CD4-positive, alpha-beta T cell treated with Interleukin-15 for 1 hour (primary cell): Measurements from ENCODE around the gene PLA2G4B.

Experiments
- DNase-seq: peaks from one replicate; pipeline ENCODE4 v3.0.0-alpha.2; 2020

PLA2G4B gene

GRCh38 chr15:41809121-41809520, 29.5 kb upstream of the PLA2G4B start:
- DNase-seq: no peak

GRCh38 chr15:41809526-41810220, 29.0 kb upstream of the PLA2G4B start:
- DNase-seq: no peak

GRCh38 chr15:41810651-41811431, 27.8 kb upstream of the PLA2G4B start:
- no peak for DNase-seq

GRCh38 chr15:41811432-41812195, 27.0 kb upstream of the PLA2G4B start:
- DNase-seq: peak; percentile 74

GRCh38 chr15:41812820-41813375, 25.7 kb upstream of the PLA2G4B start:
- DNase-seq: no peak

- DNase-seq: no peak
Measured at GRCh38 chr15:41813426-41813825, 25.2 kb upstream of the PLA2G4B start.

- DNase-seq: no peak
Measured at GRCh38 chr15:41814534-41814933, 24.1 kb upstream of the PLA2G4B start.

GRCh38 chr15:41816788-41817187, 21.9 kb upstream of the PLA2G4B start:
- no peak for DNase-seq

GRCh38 chr15:41817327-41817726, 21.3 kb upstream of the PLA2G4B start:
- DNase-seq: no peak

GRCh38 chr15:41817781-41818180, 20.9 kb upstream of the PLA2G4B start:
- DNase-seq: no peak

GRCh38 chr15:41819455-41820050, 19.1 kb upstream of the PLA2G4B start:
- DNase-seq: no peak

- no peak for DNase-seq
Measured at GRCh38 chr15:41820791-41821423, 17.7 kb upstream of the PLA2G4B start.

GRCh38 chr15:41821831-41822230, 16.8 kb upstream of the PLA2G4B start:
- DNase-seq: no peak

- no peak for DNase-seq
Measured at GRCh38 chr15:41822471-41822870, 16.2 kb upstream of the PLA2G4B start.

GRCh38 chr15:41822957-41823356, 15.7 kb upstream of the PLA2G4B start:
- DNase-seq: no peak

GRCh38 chr15:41823502-41823901, 15.1 kb upstream of the PLA2G4B start:
- DNase-seq: no peak

- DNase-seq: no peak
Measured at GRCh38 chr15:41824062-41824745, 14.4 kb upstream of the PLA2G4B start.

- DNase-seq: no peak
Measured at GRCh38 chr15:41825145-41825544, 13.5 kb upstream of the PLA2G4B start.

GRCh38 chr15:41825572-41826535, 12.8 kb upstream of the PLA2G4B start:
- DNase-seq: no peak

- DNase-seq: no peak
Measured at GRCh38 chr15:41827290-41827879, 11.3 kb upstream of the PLA2G4B start.
